ENCODE data around the gene ENPP6. TPM values are rescaled to one million over a fixed set of nuclear protein-coding genes. Genes with fewer than 3 reads are reported as not detected.

The ENPP6 gene
- not detected for total RNA-seq

DNA sequence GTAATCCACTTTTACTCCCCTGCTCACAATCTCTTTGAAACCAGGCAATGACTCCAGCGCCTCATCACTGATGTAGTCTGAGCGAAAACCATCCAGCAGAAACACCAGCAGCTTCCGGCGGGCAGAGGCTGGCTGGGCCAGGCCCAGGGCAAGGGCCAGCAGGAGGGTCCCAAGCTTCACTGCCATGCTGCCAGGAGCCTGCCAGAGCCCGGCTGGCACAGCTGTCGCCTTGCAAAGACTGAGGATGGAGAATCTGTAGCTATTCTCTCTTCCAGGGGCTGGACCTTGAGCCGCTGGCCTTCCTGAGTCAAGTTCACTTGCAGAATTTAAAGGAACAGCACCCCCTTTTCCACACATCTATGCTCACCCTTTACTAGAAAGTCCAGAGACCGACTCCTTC, at the start of gene ENPP6:
ENPP6 (minus strand) TSS at position 240 of the 400 bp plus-strand sequence; CDS start at position 186, 54 bp downstream.
- WGBS, result 86% methylated on average over 8 of the region's 8 CpGs
- peaks cover 5% of the 10 kb centered on the region for H3K27me3 ChIP-seq
- H3K36me3 ChIP-seq, result no peaks in the 10 kb centered on the region
- H3K4me3 ChIP-seq, result no peak within 1 kb of the TSS
- TF ChIP-seq EP300 (IDR thresholded peaks at IDR 0.05), result no peak
- TF ChIP-seq POLR2AphosphoS5 (IDR thresholded peaks at IDR 0.05), result no peak
- no peak for TF ChIP-seq POLR2A (IDR thresholded peaks at IDR 0.05)
- TF ChIP-seq CTCF (IDR thresholded peaks at IDR 0.05), result no peak
- DNase-seq (ENCODE audit: low spot score in 2 of 2), result no peak
- H3K9me3 ChIP-seq, result no peaks in the 10 kb centered on the region
- H3K27ac ChIP-seq, result no peak within 1 kb of the TSS
- no peaks in the 10 kb centered on the region for H3K4me1 ChIP-seq

- DNase-seq (ENCODE audit: low spot score in 2 of 2), result no peak
- Histone ChIP-seq H3K4me1 (peaks cover 7% of the 10 kb centered on the region), H3K27me3 (no peaks in the 10 kb centered on the region), H3K4me3 (no peak overlapping the region), H3K36me3 (no peaks in the 10 kb centered on the region), H3K27ac (no peak overlapping the region), H3K9me3 (no peaks in the 10 kb centered on the region)
- WGBS, result 69% methylated on average over 1 of the region's 1 CpG
- TF ChIP-seq POLR2A (IDR thresholded peaks at IDR 0.05), result no peak
- no peak for TF ChIP-seq CTCF (IDR thresholded peaks at IDR 0.05)
- TF ChIP-seq POLR2AphosphoS5 (IDR thresholded peaks at IDR 0.05), result no peak
- no peak for TF ChIP-seq EP300 (IDR thresholded peaks at IDR 0.05)
These were observed 49.5 kb upstream of the ENPP6 start for GRCh38 chr4:184267206-184267608.

- H3K27ac ChIP-seq, result no peak overlapping the region
- DNase-seq (ENCODE audit: low spot score in 2 of 2), result no peak
- H3K9me3 ChIP-seq, result no peaks in the 10 kb centered on the region
- no peak for TF ChIP-seq CTCF (IDR thresholded peaks at IDR 0.05)
- no peak for TF ChIP-seq EP300 (IDR thresholded peaks at IDR 0.05)
- no peak for TF ChIP-seq POLR2AphosphoS5 (IDR thresholded peaks at IDR 0.05)
- TF ChIP-seq POLR2A (IDR thresholded peaks at IDR 0.05), result no peak
- peaks cover 7% of the 10 kb centered on the region for H3K4me1 ChIP-seq
- no peak overlapping the region for H3K4me3 ChIP-seq
- no peaks in the 10 kb centered on the region for H3K27me3 ChIP-seq
- WGBS, result 83% methylated on average over 16 of the region's 16 CpGs
- no peaks in the 10 kb centered on the region for H3K36me3 ChIP-seq
These were observed 48.1 kb upstream of the ENPP6 start for GRCh38 chr4:184265546-184266351.

DNA sequence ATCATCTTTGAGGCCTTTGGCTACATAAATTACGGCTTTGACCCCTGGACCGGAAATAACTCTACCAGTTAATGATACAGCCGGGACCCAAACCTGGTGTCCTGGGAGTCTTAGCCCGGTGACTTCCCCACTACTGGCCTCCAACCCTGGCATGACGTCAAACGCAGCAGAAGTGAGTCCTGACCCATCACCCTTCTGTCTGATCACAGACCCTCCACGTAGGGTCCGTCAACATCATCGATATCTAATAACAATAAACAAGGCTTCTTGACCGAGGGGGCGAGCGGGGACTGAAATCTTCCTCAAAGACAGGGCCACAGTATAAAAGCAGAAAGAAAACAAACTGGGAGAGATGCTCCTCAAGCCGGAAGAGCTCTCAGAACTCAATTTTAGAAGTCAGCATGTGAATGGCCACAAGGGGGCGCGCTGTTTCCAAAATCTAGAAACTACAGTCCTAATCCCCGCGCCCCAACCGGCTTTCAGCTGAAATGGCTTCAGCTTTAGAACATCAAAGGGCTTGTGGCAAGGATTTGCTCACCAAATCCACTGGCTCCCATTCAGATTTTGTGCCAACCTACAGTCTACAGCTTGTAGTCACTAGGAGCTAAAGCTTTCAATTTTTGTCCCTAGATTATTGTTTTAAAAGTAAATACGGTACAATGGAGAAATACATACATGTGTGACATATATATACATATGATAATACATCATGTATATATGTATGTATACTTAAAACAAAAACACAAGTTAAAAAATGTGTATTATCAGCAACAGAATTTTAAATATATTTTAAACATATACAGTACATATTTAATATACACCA, 46.4 kb upstream of the ENPP6 start:
- 18% methylated on average over 19 of the region's 19 CpGs for WGBS
- Histone ChIP-seq H3K27ac (no peak overlapping the region), H3K4me1 (peaks cover 7% of the 10 kb centered on the region), H3K36me3 (no peaks in the 10 kb centered on the region), H3K27me3 (no peaks in the 10 kb centered on the region), H3K9me3 (no peaks in the 10 kb centered on the region), H3K4me3 (no peak overlapping the region)
- TF ChIP-seq POLR2AphosphoS5 (IDR thresholded peaks at IDR 0.05) (peak in 2 of 3 donors; percentile 3 to 55), CTCF (IDR thresholded peaks at IDR 0.05) (peak; percentile 81 to 99), EP300 (IDR thresholded peaks at IDR 0.05) (no peak), POLR2A (IDR thresholded peaks at IDR 0.05) (no peak)
- peak; percentile 97 to 98 for DNase-seq (ENCODE audit: low spot score in 2 of 2)

DNA sequence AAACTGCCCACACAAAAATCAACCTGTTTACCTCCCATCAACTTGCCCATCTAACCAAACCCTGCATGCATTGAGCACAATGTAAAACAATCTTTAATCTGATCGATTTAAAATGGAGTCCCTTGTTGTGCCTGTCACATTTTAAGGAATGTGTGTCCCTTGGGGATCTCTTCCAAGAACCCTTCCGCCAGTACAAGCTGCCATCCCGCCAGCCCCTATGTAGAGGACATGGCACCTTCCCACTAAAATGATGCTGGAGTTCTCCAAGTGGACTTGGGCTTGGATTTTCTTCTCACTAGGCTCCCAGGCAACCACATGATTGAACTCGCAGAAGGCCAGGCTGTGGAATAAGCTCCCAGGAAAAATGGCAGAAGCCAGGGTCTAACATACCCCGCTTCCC, 45.8 kb upstream of the ENPP6 start:
- Histone ChIP-seq H3K36me3 (no peaks in the 10 kb centered on the region), H3K4me1 (peaks cover 4% of the 10 kb centered on the region), H3K9me3 (no peaks in the 10 kb centered on the region), H3K4me3 (no peak overlapping the region), H3K27ac (no peak overlapping the region), H3K27me3 (no peaks in the 10 kb centered on the region)
- no peak for DNase-seq (ENCODE audit: low spot score in 2 of 2)
- 94% methylated on average over 5 of the region's 5 CpGs for WGBS
- TF ChIP-seq EP300 (IDR thresholded peaks at IDR 0.05) (no peak), CTCF (IDR thresholded peaks at IDR 0.05) (no peak), POLR2A (IDR thresholded peaks at IDR 0.05) (no peak), POLR2AphosphoS5 (IDR thresholded peaks at IDR 0.05) (no peak)
